Activated naive CD4-positive, alpha-beta T cell treated with anti-CD3 and anti-CD28 coated beads, Interleukin-2, amount 10 ng/mL, durations not matched to agents 7 days and 5 days (primary cell): ENCODE data around the gene KIF25.

ENCODE experiments used
- CTCF ChIA-PET: fragments of 350-600 bp; sonication (Branson Sonifier 250); formaldehyde crosslinking; loops from one replicate; lab custom pipeline; 2021; ENCODE audit warnings: antibody characterized with exemption; lab: Charles Lee
- DNase-seq: peaks from one replicate; pipeline ENCODE4 v3.0.0-alpha.2; 2020
- H3K27ac Mint-ChIP-seq: one replicate; pipeline ENCODE4 v1.8.0; 2021; ENCODE audit warnings: mild to moderate bottlenecking, moderate library complexity, mixed read lengths
- H3K27me3 Mint-ChIP-seq: one replicate; pipeline ENCODE4 v1.8.0; 2021; ENCODE audit warnings: mild to moderate bottlenecking, mixed read lengths
- H3K36me3 Mint-ChIP-seq: one replicate; pipeline ENCODE4 v1.8.0; 2021; ENCODE audit warnings: mixed read lengths
- H3K4me1 Mint-ChIP-seq: one replicate; pipeline ENCODE4 v1.8.0; 2021; ENCODE audit warnings: mixed read lengths
- H3K4me3 Mint-ChIP-seq: one replicate; pipeline ENCODE4 v1.8.0; 2021; ENCODE audit warnings: mild to moderate bottlenecking, moderate library complexity, mixed read lengths
- H3K9me3 Mint-ChIP-seq: one replicate; pipeline ENCODE4 v1.8.0; 2021; ENCODE audit warnings: mixed read lengths

The KIF25 gene

DNA sequence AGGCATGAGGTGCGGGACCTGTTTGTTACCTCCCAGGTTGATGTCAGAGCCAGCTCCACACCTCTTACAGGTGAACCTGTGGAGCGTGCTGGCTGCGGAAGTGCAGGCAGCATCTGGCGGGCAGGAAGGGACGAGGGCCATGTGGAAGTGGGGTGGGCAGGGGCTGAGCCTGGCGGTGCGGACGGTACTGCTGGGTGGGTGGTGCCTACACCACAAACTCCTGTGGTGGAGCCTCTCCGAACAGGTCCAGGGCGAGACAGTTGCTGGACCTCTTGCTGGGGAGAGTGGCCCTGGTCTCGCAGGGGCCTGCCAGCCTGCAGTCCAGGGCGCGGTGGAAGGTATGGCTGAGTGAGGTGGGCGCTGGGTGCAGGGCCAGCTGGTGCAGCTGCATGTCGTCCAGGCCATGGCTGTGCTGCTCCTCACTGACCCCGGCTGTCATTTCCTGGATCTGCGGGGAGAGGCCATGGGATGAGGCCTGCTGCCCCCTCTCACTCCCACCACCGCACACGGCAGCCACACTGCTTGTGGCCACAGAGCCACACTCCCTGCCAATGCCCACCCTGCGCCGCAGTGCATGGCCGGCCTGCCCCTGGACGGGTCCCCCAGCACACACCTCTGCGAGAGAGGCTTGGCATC lies 59.5 kb downstream of the KIF25 start:
- CTCF ChIA-PET: no interaction called here
- Mint-ChIP-seq H3K27ac (no peak overlapping the region), H3K4me3 (no peak overlapping the region), H3K4me1 (no peaks in the 10 kb centered on the region), H3K36me3 (no peaks in the 10 kb centered on the region), H3K9me3 (no peaks in the 10 kb centered on the region), H3K27me3 (no peaks in the 10 kb centered on the region)
- DNase-seq: no peak

DNA sequence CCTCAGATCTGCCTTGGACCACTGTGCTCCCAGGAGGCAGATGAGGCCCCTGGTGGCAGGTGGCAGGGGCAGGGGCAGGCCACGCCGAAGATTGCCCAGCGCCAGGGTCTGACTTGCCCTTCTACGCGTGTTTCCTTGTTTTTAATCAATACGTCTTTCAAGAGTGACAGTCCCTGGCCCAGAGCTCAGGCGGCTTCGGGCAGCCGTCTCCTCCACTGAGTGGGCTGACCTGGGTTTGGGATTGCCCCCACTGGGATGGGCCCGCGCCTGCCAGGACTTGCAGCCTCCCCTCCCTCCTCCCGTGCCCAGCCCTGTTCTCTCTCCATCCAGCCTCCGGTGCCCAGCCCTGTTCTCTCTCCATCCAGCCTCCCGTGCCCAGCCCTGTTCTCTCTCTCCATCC lies 60.4 kb downstream of the KIF25 start:
- Mint-ChIP-seq H3K36me3 (no peaks in the 10 kb centered on the region), H3K27ac (no peak overlapping the region), H3K4me3 (no peak overlapping the region), H3K27me3 (no peaks in the 10 kb centered on the region), H3K4me1 (no peaks in the 10 kb centered on the region), H3K9me3 (no peaks in the 10 kb centered on the region)
- no peak for DNase-seq
- CTCF ChIA-PET: no interaction called here

DNA sequence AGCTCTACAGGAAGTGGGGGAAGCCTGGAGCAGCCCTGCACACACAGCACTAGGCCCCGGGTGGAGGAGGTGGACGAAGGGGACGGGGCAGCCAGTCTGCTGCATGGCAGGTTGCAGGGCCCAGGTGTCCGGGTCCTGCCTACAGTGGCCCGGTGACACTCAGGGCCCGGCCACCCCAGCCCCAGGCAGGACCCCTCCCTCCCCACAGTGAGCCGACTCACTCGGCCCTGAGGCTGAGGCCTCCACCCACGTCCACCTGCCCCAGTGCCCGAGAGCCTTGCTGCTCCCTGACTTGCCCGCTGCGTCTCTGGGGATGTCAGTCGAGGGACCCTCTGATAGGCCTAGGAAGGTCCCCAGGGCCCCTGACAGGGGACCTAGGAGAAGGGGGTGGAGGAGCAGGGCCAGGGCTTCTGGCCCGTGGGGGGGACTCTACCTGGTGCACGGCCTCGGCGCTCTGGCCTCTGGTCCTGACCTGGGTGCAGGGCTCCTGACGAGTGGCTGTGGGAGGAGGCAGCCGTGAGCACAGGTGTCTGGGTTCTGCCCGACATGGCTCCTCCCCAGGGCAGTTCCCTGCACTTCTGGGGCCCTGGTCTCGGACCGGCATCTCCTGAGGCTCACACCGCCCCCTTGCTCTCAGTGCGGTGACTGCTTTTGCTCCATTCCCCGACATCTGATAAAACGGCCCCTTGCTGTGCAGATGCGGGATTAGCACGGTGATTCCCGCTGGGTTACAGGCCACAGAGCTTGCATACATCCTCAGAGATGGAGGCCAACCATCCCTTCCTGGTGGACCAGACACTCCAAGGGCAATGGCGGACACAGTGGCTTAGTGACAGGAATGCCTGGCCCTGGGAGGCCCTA lies 61.5 kb downstream of the KIF25 start:
- Mint-ChIP-seq H3K4me1 (no peaks in the 10 kb centered on the region), H3K9me3 (no peaks in the 10 kb centered on the region), H3K36me3 (no peaks in the 10 kb centered on the region), H3K4me3 (no peak overlapping the region), H3K27ac (no peak overlapping the region), H3K27me3 (no peaks in the 10 kb centered on the region)
- CTCF ChIA-PET: no interaction called here
- DNase-seq: no peak

DNA sequence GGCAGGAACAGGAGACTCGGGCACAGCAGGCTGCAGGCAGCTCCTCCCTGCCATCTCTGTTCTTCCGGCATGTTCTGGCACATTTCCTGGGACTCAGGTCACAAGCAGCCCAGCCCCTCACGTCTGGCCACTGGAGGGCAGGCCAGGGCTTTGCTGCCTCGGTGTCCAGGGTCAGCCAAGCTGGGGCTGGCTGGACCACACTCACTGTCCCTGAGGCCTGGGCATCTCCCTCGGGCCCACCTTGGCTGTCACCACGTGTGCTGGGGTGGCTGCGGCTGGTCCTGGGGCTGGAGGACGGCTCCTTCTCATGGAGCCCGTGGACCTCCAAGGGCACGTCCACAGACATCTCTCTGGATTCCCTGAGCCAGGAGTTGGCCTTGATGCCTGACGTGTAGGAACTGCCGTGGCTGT lies 63.1 kb downstream of the KIF25 start:
- Mint-ChIP-seq H3K4me1 (no peaks in the 10 kb centered on the region), H3K4me3 (no peak overlapping the region), H3K36me3 (no peaks in the 10 kb centered on the region), H3K27ac (no peak overlapping the region), H3K9me3 (no peaks in the 10 kb centered on the region), H3K27me3 (no peaks in the 10 kb centered on the region)
- no peak for DNase-seq
- CTCF ChIA-PET: no interaction called here

- Mint-ChIP-seq H3K4me1 (no peaks in the 10 kb centered on the region), H3K27me3 (no peaks in the 10 kb centered on the region), H3K4me3 (no peak overlapping the region), H3K36me3 (no peaks in the 10 kb centered on the region), H3K27ac (no peak overlapping the region), H3K9me3 (no peaks in the 10 kb centered on the region)
- no peak for DNase-seq
- CTCF ChIA-PET: no interaction called here
Measured at GRCh38 chr6:168061269-168062210, 64.1 kb downstream of the KIF25 start.

GRCh38 chr6:168062346-168063289 lies 65.1 kb downstream of the KIF25 start:
- Mint-ChIP-seq H3K27me3 (no peaks in the 10 kb centered on the region), H3K27ac (no peak overlapping the region), H3K4me3 (no peak overlapping the region), H3K9me3 (no peaks in the 10 kb centered on the region), H3K36me3 (no peaks in the 10 kb centered on the region), H3K4me1 (no peaks in the 10 kb centered on the region)
- no peak for DNase-seq
- CTCF ChIA-PET: no interaction called here

DNA sequence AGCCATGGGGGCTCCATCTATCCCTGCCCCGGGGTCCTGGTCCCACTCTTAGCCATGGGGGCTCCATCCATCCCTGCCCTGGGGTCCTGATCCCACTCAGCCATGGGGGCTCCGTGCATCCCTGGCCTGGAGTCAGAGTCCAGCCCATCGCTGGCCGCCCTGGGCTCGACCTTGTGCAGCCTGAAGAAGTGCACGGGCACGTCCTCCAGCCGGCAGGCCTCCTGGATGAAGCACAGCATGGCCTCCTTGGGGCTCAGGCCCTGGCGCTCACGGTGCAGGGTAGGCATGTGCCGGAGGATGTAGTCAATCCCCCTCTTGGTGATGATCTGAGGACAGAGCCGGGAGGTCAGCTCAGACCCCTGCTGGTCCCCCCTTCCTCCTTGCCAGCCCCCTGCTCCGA lies 66.0 kb downstream of the KIF25 start:
- Mint-ChIP-seq H3K4me1 (no peaks in the 10 kb centered on the region), H3K27me3 (no peaks in the 10 kb centered on the region), H3K27ac (no peak overlapping the region), H3K36me3 (no peaks in the 10 kb centered on the region), H3K4me3 (no peak overlapping the region), H3K9me3 (no peaks in the 10 kb centered on the region)
- CTCF ChIA-PET: no interaction called here
- DNase-seq: no peak

- no peaks in the 10 kb centered on the region for H3K9me3 Mint-ChIP-seq
- H3K27ac Mint-ChIP-seq: no peak overlapping the region
- CTCF ChIA-PET: no interaction called here
- DNase-seq: no peak
- H3K27me3 Mint-ChIP-seq: no peaks in the 10 kb centered on the region
- no peaks in the 10 kb centered on the region for H3K4me1 Mint-ChIP-seq
- no peak overlapping the region for H3K4me3 Mint-ChIP-seq
- H3K36me3 Mint-ChIP-seq: no peaks in the 10 kb centered on the region
Measured at GRCh38 chr6:168064226-168064807, 66.8 kb downstream of the KIF25 start.

- Mint-ChIP-seq H3K36me3 (no peaks in the 10 kb centered on the region), H3K4me3 (no peak overlapping the region), H3K27ac (no peak overlapping the region), H3K4me1 (no peaks in the 10 kb centered on the region), H3K27me3 (no peaks in the 10 kb centered on the region), H3K9me3 (no peaks in the 10 kb centered on the region)
- CTCF ChIA-PET: no interaction called here
- no peak for DNase-seq
Measured at GRCh38 chr6:168067081-168067759, 69.7 kb downstream of the KIF25 start.

DNA sequence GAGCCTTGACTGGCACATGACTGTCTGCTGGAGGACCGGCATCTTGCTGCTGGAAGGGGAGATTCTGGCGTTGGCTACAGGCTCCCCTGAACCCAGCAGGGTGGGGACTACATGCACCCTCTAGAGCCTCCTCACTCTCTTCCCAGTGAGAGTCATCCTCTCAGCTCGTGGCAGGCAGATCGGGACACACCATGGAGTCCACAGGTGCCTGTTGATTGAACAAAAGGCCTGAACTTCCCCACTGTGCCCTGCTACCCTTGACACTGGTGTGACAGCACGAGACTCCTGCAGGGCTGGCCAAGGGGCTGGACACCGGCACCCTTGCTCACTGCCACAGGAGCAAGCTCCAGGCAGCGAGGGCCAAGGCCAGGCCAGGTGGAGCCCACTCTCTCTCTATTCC lies 73.3 kb downstream of the KIF25 start:
- H3K4me1 Mint-ChIP-seq: no peaks in the 10 kb centered on the region
- CTCF ChIA-PET: no interaction called here
- no peak for DNase-seq
- no peak overlapping the region for H3K4me3 Mint-ChIP-seq
- no peak overlapping the region for H3K27ac Mint-ChIP-seq
- H3K27me3 Mint-ChIP-seq: no peaks in the 10 kb centered on the region
- H3K9me3 Mint-ChIP-seq: no peaks in the 10 kb centered on the region
- no peaks in the 10 kb centered on the region for H3K36me3 Mint-ChIP-seq

DNA sequence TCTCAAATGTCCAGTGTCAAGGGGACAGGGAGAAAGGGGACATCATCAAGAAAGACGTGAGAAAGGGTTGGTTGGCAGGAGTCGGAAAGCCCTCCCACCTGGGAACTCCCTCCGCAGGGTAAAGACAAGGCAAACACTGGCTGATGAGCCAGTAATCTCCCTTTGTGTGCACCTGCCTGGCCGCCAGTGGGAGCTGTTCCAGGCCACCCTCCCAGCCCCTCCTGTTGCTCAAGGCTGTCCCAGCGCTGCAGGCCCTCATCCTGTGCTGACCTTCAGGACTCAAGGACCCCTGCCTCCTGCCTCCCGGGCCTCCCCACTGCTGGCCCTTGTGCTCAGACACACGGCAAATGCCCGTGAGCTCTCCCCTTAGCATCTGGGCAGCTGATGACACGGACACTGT lies 74.1 kb downstream of the KIF25 start:
- peaks cover 6% of the 10 kb centered on the region for H3K9me3 Mint-ChIP-seq
- H3K36me3 Mint-ChIP-seq: no peaks in the 10 kb centered on the region
- no peak overlapping the region for H3K4me3 Mint-ChIP-seq
- H3K27ac Mint-ChIP-seq: no peak overlapping the region
- H3K27me3 Mint-ChIP-seq: no peaks in the 10 kb centered on the region
- DNase-seq: no peak
- no peaks in the 10 kb centered on the region for H3K4me1 Mint-ChIP-seq
- CTCF ChIA-PET: no interaction called here

DNA sequence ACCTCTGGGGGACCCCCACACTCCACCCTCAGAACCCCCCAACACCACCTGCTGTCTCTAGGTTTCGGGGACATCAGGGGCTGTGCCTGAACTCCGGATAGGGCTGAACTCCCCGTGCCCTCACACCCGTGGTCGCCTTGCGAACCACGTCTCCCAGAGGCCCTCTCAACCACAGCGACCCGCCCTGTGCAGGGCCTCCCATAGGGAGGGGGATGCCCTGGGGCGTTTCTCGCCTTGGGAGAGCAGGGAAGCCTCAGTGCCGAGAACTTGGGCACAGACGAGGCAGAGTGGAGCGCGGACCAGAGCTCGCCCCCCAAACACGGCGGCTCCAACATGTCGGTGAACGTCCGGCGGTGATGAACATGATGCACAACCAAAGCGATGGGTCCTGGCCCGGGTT lies 74.8 kb downstream of the KIF25 start:
- DNase-seq: no peak
- no peaks in the 10 kb centered on the region for H3K4me1 Mint-ChIP-seq
- H3K27me3 Mint-ChIP-seq: no peaks in the 10 kb centered on the region
- H3K4me3 Mint-ChIP-seq: no peak overlapping the region
- no peak overlapping the region for H3K27ac Mint-ChIP-seq
- no peaks in the 10 kb centered on the region for H3K36me3 Mint-ChIP-seq
- H3K9me3 Mint-ChIP-seq: peaks cover 6% of the 10 kb centered on the region
- CTCF ChIA-PET: no interaction called here

GRCh38 chr6:168072730-168073129 lies 75.3 kb downstream of the KIF25 start:
- CTCF ChIA-PET: no interaction called here
- Mint-ChIP-seq H3K4me3 (no peak overlapping the region), H3K9me3 (peaks cover 6% of the 10 kb centered on the region), H3K27ac (no peak overlapping the region), H3K4me1 (no peaks in the 10 kb centered on the region), H3K36me3 (no peaks in the 10 kb centered on the region), H3K27me3 (no peaks in the 10 kb centered on the region)
- no peak for DNase-seq
